GM23338 (cell line): ENCODE measurements around the gene SURF4.

ENCODE experiments used
- CREB1 ChIP-seq: fragments of 250-450 bp; sonication (Bioruptor Pico); IDR thresholded peaks from 2 replicates; pipeline ENCODE4 v1.5.0; 2020; ENCODE audit warnings: low read depth, mild to moderate bottlenecking, moderate library complexity
- CTCF ChIP-seq, 2 experiments: fragments of 200-600 bp in 1 of 2; sonication (generic) in 1 of 2; conservative IDR thresholded peaks; 2 replicates each; pipeline versions ENCODE4 v1.5.1 to v1.6.1; 2016 to 2017; ENCODE audit warnings: antibody characterized with exemption in 2 of 2, low read depth in 2 of 2, mild to moderate bottlenecking in 2 of 2, moderate library complexity in 1 of 2
- EZH2 ChIP-seq: fragments of 200-600 bp; sonication (generic); IDR thresholded peaks from one replicate; pipeline ENCODE4 v1.8.0; 2017; ENCODE audit warnings: antibody characterized with exemption, mild to moderate bottlenecking, low read depth; ENCODE audit not compliant: unreplicated experiment
- EZH2phosphoT487 ChIP-seq: fragments of 200-600 bp; sonication (generic); IDR thresholded peaks from one replicate; pipeline ENCODE4 v1.8.1; 2018; ENCODE audit warnings: antibody characterized with exemption; ENCODE audit not compliant: unreplicated experiment
- JUNB ChIP-seq: IDR thresholded peaks from one replicate; pipeline ENCODE4 v1.6.1; 2016; ENCODE audit warnings: antibody characterized with exemption; ENCODE audit not compliant: unreplicated experiment
- NANOG ChIP-seq: IDR thresholded peaks from 2 replicates; pipeline ENCODE4 v1.6.1; 2016; ENCODE audit warnings: antibody characterized with exemption, borderline replicate concordance
- POLR2AphosphoS5 ChIP-seq: IDR thresholded peaks from 2 replicates; pipeline ENCODE4 v1.6.1; 2016; ENCODE audit warnings: antibody characterized with exemption, low read depth
- REST ChIP-seq: IDR thresholded peaks from one replicate; pipeline ENCODE4 v1.6.1; 2018; ENCODE audit warnings: antibody characterized with exemption; ENCODE audit not compliant: unreplicated experiment
- ZNF114 ChIP-seq: fragments of 250-450 bp; sonication (Bioruptor Pico); IDR thresholded peaks from 2 replicates; pipeline ENCODE4 v1.5.0; 2020; ENCODE audit warnings: mild to moderate bottlenecking, moderate library complexity
- ZNF331 ChIP-seq: fragments of 250-450 bp; sonication (Bioruptor Pico); IDR thresholded peaks from 2 replicates; pipeline ENCODE4 v1.5.0; 2020; ENCODE audit warnings: low read depth, mild to moderate bottlenecking, moderate library complexity

GRCh38 chr9:133372144-133372543 is 3.7 kb downstream of the SURF4 start:
- TF ChIP-seq CTCF (conservative IDR thresholded peaks at IDR 0.05; ENCODE audit: low read depth in 2 of 2) (no peak), JUNB (no peak), EZH2 (no peak), POLR2AphosphoS5 (no peak), REST (no peak), ZNF331 (CRISPR knock-in tag) (no peak), EZH2phosphoT487 (no peak), CREB1 (CRISPR knock-in tag) (no peak), NANOG (no peak), ZNF114 (no peak)
